ENCODE measurements around the gene BACH2. TPM values are rescaled to one million over a fixed set of nuclear protein-coding genes. Genes with fewer than 3 reads are reported as not detected.

The BACH2 gene
- polyA plus RNA-seq, 1 donor (not counting 4 experiments of a cell fraction or from before 2014, with no cell fraction given): 0.50 TPM

GRCh38 chr6:90222724-90223198, 73.9 kb downstream of the BACH2 start:
- Histone ChIP-seq H3K9me3 (ENCODE audit: control insufficient read depth, low read depth, low read length) (peaks cover 3% of the 10 kb centered on the region), H2AFZ (ENCODE audit: control insufficient read depth, low read length) (no peak overlapping the region), H3K9me1 (ENCODE audit: control insufficient read depth, extremely low read depth, insufficient read depth, low read length) (no peaks in the 10 kb centered on the region), H3K27me3 (ENCODE audit: control insufficient read depth, extremely low read depth, insufficient read depth, low read length) (no peaks in the 10 kb centered on the region), H3K79me2 (ENCODE audit: control insufficient read depth, insufficient read depth, low read length) (no peaks in the 10 kb centered on the region), H3K27ac (ENCODE audit: control insufficient read depth, insufficient read depth, low read length) (peak overlapping the region; percentile 66), H3K4me3 (ENCODE audit: control insufficient read depth in 2 of 3, extremely low read depth in 1 of 3, insufficient read depth in 2 of 3, low read depth in 1 of 3, low read length in 3 of 3) (no peak overlapping the region), H3K4me1 (ENCODE audit: control insufficient read depth, extremely low read depth, insufficient read depth, low read length) (peaks cover 29% of the 10 kb centered on the region), H3K9ac (ENCODE audit: control insufficient read depth, extremely low read depth, insufficient read depth, low read length) (no peak overlapping the region), H3K4me2 (ENCODE audit: control insufficient read depth, extremely low read depth, insufficient read depth, low read depth, low read length) (no peak overlapping the region), H3K36me3 (ENCODE audit: control insufficient read depth in 2 of 2, extremely low read depth in 1 of 2, insufficient read depth in 2 of 2, low read length in 2 of 2) (no peaks in the 10 kb centered on the region), H4K20me1 (ENCODE audit: control insufficient read depth, extremely low read depth, insufficient read depth, low read length) (no peaks in the 10 kb centered on the region)
- FAIRE-seq (no peak), DNase-seq (ENCODE audit: low read depth, low spot score) (peak; percentile 67)
- dilution Hi-C loops (cut with MboI; ENCODE audit: extremely low pct_ligation_motif_present, low sequenced_read_pairs): no loop called here
- TF ChIP-seq EZH2 (IDR thresholded peaks at IDR 0.05; ENCODE audit: low read length): no peak
- no peak for TF ChIP-seq CTCF (optimal IDR thresholded peaks at IDR 0.05 in 1 of 3, IDR thresholded peaks at IDR 0.05 in 1 of 3, conservative IDR thresholded peaks at IDR 0.05 in 1 of 3; ENCODE audit: extremely low read depth in 1 of 3, insufficient read depth in 2 of 3, low read length in 3 of 3)

- H3K4me1 ChIP-seq (ENCODE audit: control insufficient read depth, extremely low read depth, insufficient read depth, low read length): peaks cover 34% of the 10 kb centered on the region
- no peak overlapping the region for H3K4me2 ChIP-seq (ENCODE audit: control insufficient read depth, extremely low read depth, insufficient read depth, low read depth, low read length)
- no peaks in the 10 kb centered on the region for H4K20me1 ChIP-seq (ENCODE audit: control insufficient read depth, extremely low read depth, insufficient read depth, low read length)
- H3K36me3 ChIP-seq (ENCODE audit: control insufficient read depth in 2 of 2, extremely low read depth in 1 of 2, insufficient read depth in 2 of 2, low read length in 2 of 2): no peaks in the 10 kb centered on the region
- H3K27ac ChIP-seq (ENCODE audit: control insufficient read depth, insufficient read depth, low read length): peak overlapping the region; percentile 54
- dilution Hi-C loops (cut with MboI; ENCODE audit: extremely low pct_ligation_motif_present, low sequenced_read_pairs): no loop called here
- DNase-seq (ENCODE audit: low read depth, low spot score) (no peak), FAIRE-seq (no peak)
- H3K79me2 ChIP-seq (ENCODE audit: control insufficient read depth, insufficient read depth, low read length): no peaks in the 10 kb centered on the region
- no peak overlapping the region for H2AFZ ChIP-seq (ENCODE audit: control insufficient read depth, low read length)
- no peak overlapping the region for H3K4me3 ChIP-seq (ENCODE audit: control insufficient read depth in 2 of 3, extremely low read depth in 1 of 3, insufficient read depth in 2 of 3, low read depth in 1 of 3, low read length in 3 of 3)
- H3K9me3 ChIP-seq (ENCODE audit: control insufficient read depth, low read depth, low read length): peaks cover 3% of the 10 kb centered on the region
- TF ChIP-seq CTCF (optimal IDR thresholded peaks at IDR 0.05 in 1 of 3, IDR thresholded peaks at IDR 0.05 in 1 of 3, conservative IDR thresholded peaks at IDR 0.05 in 1 of 3; ENCODE audit: extremely low read depth in 1 of 3, insufficient read depth in 2 of 3, low read length in 3 of 3) (no peak), EZH2 (IDR thresholded peaks at IDR 0.05; ENCODE audit: low read length) (no peak)
- no peak overlapping the region for H3K9ac ChIP-seq (ENCODE audit: control insufficient read depth, extremely low read depth, insufficient read depth, low read length)
- no peaks in the 10 kb centered on the region for H3K9me1 ChIP-seq (ENCODE audit: control insufficient read depth, extremely low read depth, insufficient read depth, low read length)
- H3K27me3 ChIP-seq (ENCODE audit: control insufficient read depth, extremely low read depth, insufficient read depth, low read length): no peaks in the 10 kb centered on the region
Observed at GRCh38 chr6:90222008-90222407, 74.6 kb downstream of the BACH2 start.

Measured in keratinocyte (primary cell).